GM12878 (cell line): ENCODE results near the gene PLPPR1. TPM values are rescaled to one million over a fixed set of nuclear protein-coding genes. Genes with fewer than 3 reads are reported as not detected.

Experiments used
- ATAC-seq: fragments of 200-7000 bp; cut with Tn5 transposase; 3 replicates; pipeline ENCODE4 v1.9.1; 2020; ENCODE audit warnings: mild to moderate bottlenecking, moderate library complexity
- BruUV-seq: library from RNA; stranded (reverse); fragments of 400-500 nt; replicated peaks from 2 replicates; lab custom pipeline; 2021; lab: Mats Ljungman, UMichigan
- CTCF ChIA-PET: fragments of 300-600 bp; sonication (Branson Sonifier 250); formaldehyde crosslinking; extraction: SDS; loops from one replicate; lab custom pipeline; 2021; ENCODE audit warnings: inconsistent platforms; lab: Yijun Ruan, JAX
- POLR2A ChIA-PET: fragments of 350-600 bp; formaldehyde crosslinking; extraction: SDS; loops from one replicate; lab custom pipeline; 2021; ENCODE audit warnings: inconsistent platforms; lab: Charles Lee
- RAD21 ChIA-PET: fragments of 300-600 bp; sonication (Branson Sonifier 250); formaldehyde crosslinking; loops from one replicate; lab custom pipeline; 2023; ENCODE audit warnings: antibody characterized with exemption; ENCODE audit not compliant: unreplicated experiment; lab: Charles Lee
- SMC1A ChIA-PET: fragments of 300-600 bp; sonication (Branson Sonifier 250); formaldehyde crosslinking; loops from one replicate; lab custom pipeline; 2023; ENCODE audit not compliant: unreplicated experiment, uncharacterized antibody; lab: Charles Lee
- DNase-seq: peaks from one replicate; pipeline ENCODE4 v3.0.0-alpha.2; 2011; ENCODE audit warnings: low read depth, low spot score
- FAIRE-seq: peaks from 3 replicates; lab custom pipeline; 2011; peaks lifted over from hg19 to GRCh38; lab: Jason Lieb, UNC
- H2AFZ ChIP-seq: 2 replicates; pipeline ENCODE4 v1.6.0; 2011; ENCODE audit warnings: low read depth, low read length, control low read depth; ENCODE audit not compliant: control insufficient read depth
- H3K27ac ChIP-seq: 2 replicates; pipeline ENCODE4 v1.5.1; 2011; ENCODE audit warnings: control low read depth; ENCODE audit not compliant: control insufficient read depth, insufficient read depth
- H3K27me3 ChIP-seq, 2 experiments: replicated peaks in 1 of 2; 2 replicates each; pipeline versions ENCODE4 v1.6.0 to v1.6.1; 2011; ENCODE audit warnings: low read length in 1 of 2; ENCODE audit not compliant: control insufficient read depth in 2 of 2, insufficient read depth in 2 of 2
- H3K36me3 ChIP-seq, 2 experiments: 2 replicates each; pipeline ENCODE4 v1.5.1; 2011; ENCODE audit warnings: low read length in 1 of 2; ENCODE audit not compliant: control insufficient read depth in 2 of 2, insufficient read depth in 2 of 2
- H3K4me1 ChIP-seq: 2 replicates; pipeline ENCODE4 v1.6.1; 2011; ENCODE audit warnings: mild to moderate bottlenecking, low read length, moderate library complexity, mixed read lengths; ENCODE audit not compliant: control insufficient read depth, insufficient read depth
- H3K4me2 ChIP-seq: 2 replicates; pipeline ENCODE4 v1.6.0; 2011; ENCODE audit warnings: control low read depth; ENCODE audit not compliant: control insufficient read depth, insufficient read depth
- H3K4me3 ChIP-seq: fragments of 200-600 bp; sonication (generic); 2 replicates; pipeline ENCODE4 v1.5.1; 2016
- H3K79me2 ChIP-seq: 2 replicates; pipeline ENCODE4 v1.6.0; 2011; ENCODE audit warnings: low read length; ENCODE audit not compliant: control insufficient read depth, insufficient read depth
- H3K9ac ChIP-seq: 2 replicates; pipeline ENCODE4 v1.8.0; 2011; ENCODE audit warnings: low read length, control low read depth, mixed read lengths; ENCODE audit not compliant: control insufficient read depth, insufficient read depth
- H3K9me3 ChIP-seq: replicated peaks from 3 replicates; pipeline ENCODE4 v1.5.1; 2011; ENCODE audit warnings: mild to moderate bottlenecking, low read length; ENCODE audit not compliant: control insufficient read depth, insufficient read depth
- H4K20me1 ChIP-seq: 2 replicates; pipeline ENCODE4 v1.6.0; 2011; ENCODE audit not compliant: control insufficient read depth, insufficient read depth
- BACH1 ChIP-seq: fragments of 450-650 bp; IDR thresholded peaks from 2 replicates; pipeline ENCODE4 v1.6.1; 2017; ENCODE audit warnings: mild to moderate bottlenecking, borderline replicate concordance
- CBX5 ChIP-seq: sonication (generic); IDR thresholded peaks from 2 replicates; pipeline ENCODE4 v1.6.1; 2016; ENCODE audit warnings: low read depth, moderate library complexity, mild to moderate bottlenecking, inconsistent platforms
- FOXK2 ChIP-seq: fragments of 450-650 bp; IDR thresholded peaks from 2 replicates; pipeline ENCODE4 v1.6.1; 2017; ENCODE audit warnings: mild to moderate bottlenecking, moderate library complexity
- HCFC1 ChIP-seq: fragments of 150-350 bp; IDR thresholded peaks from 2 replicates; pipeline ENCODE4 v1.6.1; 2014; ENCODE audit warnings: low read length
- HDAC2 ChIP-seq: fragments of 200-600 bp; sonication (generic); IDR thresholded peaks from 2 replicates; pipeline ENCODE4 v1.6.1; 2017
- HDAC6 ChIP-seq: fragments of 200-600 bp; sonication (generic); IDR thresholded peaks from one replicate; pipeline ENCODE4 v1.8.0; 2017; ENCODE audit warnings: antibody characterized with exemption; ENCODE audit not compliant: unreplicated experiment
- NFYB ChIP-seq: IDR thresholded peaks from 2 replicates; pipeline ENCODE4 v1.6.1; 2011; ENCODE audit warnings: low read depth, mild to moderate bottlenecking, low read length, improper control_type of control experiment, moderate library complexity; ENCODE audit not compliant: insufficient read depth
- PML ChIP-seq: IDR thresholded peaks from 2 replicates; pipeline ENCODE4 v1.6.1; 2012; ENCODE audit warnings: low read length, inconsistent platforms
- POU2F2 ChIP-seq: IDR thresholded peaks from 3 replicates; pipeline ENCODE4 v1.6.1; 2011; ENCODE audit warnings: low read depth, mild to moderate bottlenecking, low read length, borderline replicate concordance
- RUNX3 ChIP-seq: IDR thresholded peaks from 2 replicates; pipeline ENCODE4 v1.6.1; 2012; ENCODE audit warnings: low read length, inconsistent platforms
- SP1 ChIP-seq: IDR thresholded peaks from one replicate; pipeline ENCODE4 v1.6.1; 2011; ENCODE audit warnings: low read depth, low read length
- SREBF1 ChIP-seq: IDR thresholded peaks from 2 replicates; pipeline ENCODE4 v1.6.1; 2012; ENCODE audit warnings: mild to moderate bottlenecking, low read length
- TCF7 ChIP-seq: IDR thresholded peaks from 2 replicates; pipeline ENCODE4 v1.6.1; 2014; ENCODE audit warnings: antibody characterized with exemption, borderline replicate concordance
- ZNF217 ChIP-seq: fragments of 450-650 bp; IDR thresholded peaks from 2 replicates; pipeline ENCODE4 v1.6.1; 2017; ENCODE audit warnings: antibody characterized with exemption, mild to moderate bottlenecking
- ZSCAN29 ChIP-seq: fragments of 450-650 bp; IDR thresholded peaks from 2 replicates; pipeline ENCODE4 v1.6.1; 2017; ENCODE audit warnings: mild to moderate bottlenecking, moderate library complexity
- in situ Hi-C: fragments of 300-500 bp; cut with MboI; formaldehyde crosslinking; loops from 9 replicates; pipeline ENCODE4 v1.14.3; 2018; ENCODE audit warnings: mixed read lengths
- intact Hi-C: fragments of 100-400 bp; cut with micrococcal nuclease; formaldehyde crosslinking; loops from one replicate; pipeline ENCODE4 v1.14.2; 2022; ENCODE audit not compliant: unreplicated experiment
- polyA plus RNA-seq, 11 experiments: library from polyadenylated mRNA; depleted of rRNA in 4 of 11; unstranded in 6 of 11; stranded (reverse) in 5 of 11; fragments of >200 nt; fragmentation: Nextera tagmentation in 4 of 11; fragmentation: Illumina TruSeq in 1 of 11; extraction: Ambion mirVana in 4 of 11; extraction: Trizol in 1 of 11; gene quantifications; 1 replicate in 1 of 11; 2 replicates in 10 of 11; pipeline versions ENCODE4 v1.2.1 to v1.2.3, GENCODE V29; 2011 to 2016; ENCODE audit warnings: inconsistent platforms in 2 of 11, missing spikeins in 2 of 11, low read depth in 1 of 11
- total RNA-seq, 4 experiments: library from RNA; depleted of rRNA in 3 of 4; stranded (reverse); fragments of >200 nt in 3 of 4; fragmentation: Illumina TruSeq in 1 of 4; extraction: Trizol in 1 of 4; gene quantifications; 2 replicates each; pipeline versions ENCODE4 v1.2.1 to v1.2.3, GENCODE V29; 2013 to 2021
- TF ChIP-seq, protein P1 (sequence below): fragments of 450-650 bp; IDR thresholded peaks from 2 replicates; pipeline ENCODE4 v1.6.1; 2017; ENCODE audit warnings: mild to moderate bottlenecking, moderate library complexity
- TF ChIP-seq, protein P2 (sequence below): fragments of 150-350 bp; IDR thresholded peaks from 2 replicates; pipeline ENCODE4 v1.6.1; 2014; ENCODE audit warnings: mild to moderate bottlenecking, low read depth, low read length
- TF ChIP-seq, protein P3 (sequence below): IDR thresholded peaks from 2 replicates; pipeline ENCODE4 v1.6.1; 2011; ENCODE audit warnings: low read depth, low read length, improper control_type of control experiment, borderline replicate concordance
- TF ChIP-seq, protein P4 (sequence below): fragments of 450-650 bp; IDR thresholded peaks from 2 replicates; pipeline ENCODE4 v1.6.1; 2018; ENCODE audit warnings: borderline replicate concordance, mild to moderate bottlenecking; ENCODE audit not compliant: partially characterized antibody

PLPPR1 gene
- total and polyA plus RNA-seq, 10 of the 15 experiments (the other 5 are each of a cell fraction or from before 2014, with no cell fraction given) = 0.69 TPM; not detected in 9

DNA sequence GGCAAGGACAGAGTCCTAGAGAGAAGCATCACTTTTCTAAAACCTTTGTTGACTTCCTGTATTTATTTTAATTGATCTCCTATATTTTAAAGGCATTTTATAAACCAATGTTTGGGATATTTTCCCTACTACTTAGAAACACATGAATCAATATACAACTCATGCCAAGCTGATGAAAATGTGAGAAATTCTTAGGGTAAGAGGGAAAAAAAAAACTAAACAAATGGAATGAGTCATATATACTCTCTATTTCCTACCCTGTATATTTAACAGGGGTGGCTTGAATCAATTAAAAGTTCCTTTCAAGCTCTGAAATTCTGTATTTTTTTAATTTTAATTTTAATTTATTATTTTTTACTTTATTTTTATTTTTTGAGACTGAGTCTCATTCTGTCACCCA lies 336.7 kb downstream of the PLPPR1 start:
- ATAC-seq (no peak), FAIRE-seq (no peak), DNase-seq (no peak)
- Histone ChIP-seq H3K9me3 (no peaks in the 10 kb centered on the region), H3K4me1 (no peaks in the 10 kb centered on the region), H3K27me3 (no peaks in the 10 kb centered on the region; a peak in 1 of 4 replicates), H3K79me2 (no peaks in the 10 kb centered on the region), H3K36me3 (no peaks in the 10 kb centered on the region), H3K4me3 (no peak overlapping the region), H3K9ac (no peak overlapping the region), H4K20me1 (no peaks in the 10 kb centered on the region), H2AFZ (no peak overlapping the region), H3K4me2 (no peak overlapping the region), H3K27ac (no peak overlapping the region)
- ChIA-PET RAD21 (no interaction called here), SMC1A (interaction anchor here (1.3 kb wide), 1 partner anchor 24 kb away, joined by 3 read pairs; no protein-coding TSS in a partner anchor), CTCF (no interaction called here), POLR2A (no interaction called here)
- no TSS peak for BruUV-seq
- intact Hi-C loops (no loop called here), in situ Hi-C loops (no loop called here)
- TF ChIP-seq, protein P1, sequence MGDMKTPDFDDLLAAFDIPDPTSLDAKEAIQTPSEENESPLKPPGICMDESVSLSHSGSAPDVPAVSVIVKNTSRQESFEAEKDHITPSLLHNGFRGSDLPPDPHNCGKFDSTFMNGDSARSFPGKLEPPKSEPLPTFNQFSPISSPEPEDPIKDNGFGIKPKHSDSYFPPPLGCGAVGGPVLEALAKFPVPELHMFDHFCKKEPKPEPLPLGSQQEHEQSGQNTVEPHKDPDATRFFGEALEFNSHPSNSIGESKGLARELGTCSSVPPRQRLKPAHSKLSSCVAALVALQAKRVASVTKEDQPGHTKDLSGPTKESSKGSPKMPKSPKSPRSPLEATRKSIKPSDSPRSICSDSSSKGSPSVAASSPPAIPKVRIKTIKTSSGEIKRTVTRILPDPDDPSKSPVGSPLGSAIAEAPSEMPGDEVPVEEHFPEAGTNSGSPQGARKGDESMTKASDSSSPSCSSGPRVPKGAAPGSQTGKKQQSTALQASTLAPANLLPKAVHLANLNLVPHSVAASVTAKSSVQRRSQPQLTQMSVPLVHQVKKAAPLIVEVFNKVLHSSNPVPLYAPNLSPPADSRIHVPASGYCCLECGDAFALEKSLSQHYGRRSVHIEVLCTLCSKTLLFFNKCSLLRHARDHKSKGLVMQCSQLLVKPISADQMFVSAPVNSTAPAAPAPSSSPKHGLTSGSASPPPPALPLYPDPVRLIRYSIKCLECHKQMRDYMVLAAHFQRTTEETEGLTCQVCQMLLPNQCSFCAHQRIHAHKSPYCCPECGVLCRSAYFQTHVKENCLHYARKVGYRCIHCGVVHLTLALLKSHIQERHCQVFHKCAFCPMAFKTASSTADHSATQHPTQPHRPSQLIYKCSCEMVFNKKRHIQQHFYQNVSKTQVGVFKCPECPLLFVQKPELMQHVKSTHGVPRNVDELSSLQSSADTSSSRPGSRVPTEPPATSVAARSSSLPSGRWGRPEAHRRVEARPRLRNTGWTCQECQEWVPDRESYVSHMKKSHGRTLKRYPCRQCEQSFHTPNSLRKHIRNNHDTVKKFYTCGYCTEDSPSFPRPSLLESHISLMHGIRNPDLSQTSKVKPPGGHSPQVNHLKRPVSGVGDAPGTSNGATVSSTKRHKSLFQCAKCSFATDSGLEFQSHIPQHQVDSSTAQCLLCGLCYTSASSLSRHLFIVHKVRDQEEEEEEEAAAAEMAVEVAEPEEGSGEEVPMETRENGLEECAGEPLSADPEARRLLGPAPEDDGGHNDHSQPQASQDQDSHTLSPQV = no peak
- TF ChIP-seq HCFC1 = no peak
- TF ChIP-seq ZSCAN29 = no peak
- TF ChIP-seq CBX5 = no peak
- no peak for TF ChIP-seq RUNX3
- TF ChIP-seq POU2F2 = no peak
- no peak for TF ChIP-seq TCF7
- no peak for TF ChIP-seq PML
- TF ChIP-seq NFYB = no peak
- TF ChIP-seq ZNF217 = no peak
- TF ChIP-seq SP1 = no peak
- TF ChIP-seq BACH1 = no peak
- TF ChIP-seq, protein P2, sequence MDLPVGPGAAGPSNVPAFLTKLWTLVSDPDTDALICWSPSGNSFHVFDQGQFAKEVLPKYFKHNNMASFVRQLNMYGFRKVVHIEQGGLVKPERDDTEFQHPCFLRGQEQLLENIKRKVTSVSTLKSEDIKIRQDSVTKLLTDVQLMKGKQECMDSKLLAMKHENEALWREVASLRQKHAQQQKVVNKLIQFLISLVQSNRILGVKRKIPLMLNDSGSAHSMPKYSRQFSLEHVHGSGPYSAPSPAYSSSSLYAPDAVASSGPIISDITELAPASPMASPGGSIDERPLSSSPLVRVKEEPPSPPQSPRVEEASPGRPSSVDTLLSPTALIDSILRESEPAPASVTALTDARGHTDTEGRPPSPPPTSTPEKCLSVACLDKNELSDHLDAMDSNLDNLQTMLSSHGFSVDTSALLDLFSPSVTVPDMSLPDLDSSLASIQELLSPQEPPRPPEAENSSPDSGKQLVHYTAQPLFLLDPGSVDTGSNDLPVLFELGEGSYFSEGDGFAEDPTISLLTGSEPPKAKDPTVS = no peak
- TF ChIP-seq, protein P3, sequence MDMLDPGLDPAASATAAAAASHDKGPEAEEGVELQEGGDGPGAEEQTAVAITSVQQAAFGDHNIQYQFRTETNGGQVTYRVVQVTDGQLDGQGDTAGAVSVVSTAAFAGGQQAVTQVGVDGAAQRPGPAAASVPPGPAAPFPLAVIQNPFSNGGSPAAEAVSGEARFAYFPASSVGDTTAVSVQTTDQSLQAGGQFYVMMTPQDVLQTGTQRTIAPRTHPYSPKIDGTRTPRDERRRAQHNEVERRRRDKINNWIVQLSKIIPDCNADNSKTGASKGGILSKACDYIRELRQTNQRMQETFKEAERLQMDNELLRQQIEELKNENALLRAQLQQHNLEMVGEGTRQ = no peak
- TF ChIP-seq HDAC2 = no peak
- no peak for TF ChIP-seq FOXK2
- TF ChIP-seq, protein P4, sequence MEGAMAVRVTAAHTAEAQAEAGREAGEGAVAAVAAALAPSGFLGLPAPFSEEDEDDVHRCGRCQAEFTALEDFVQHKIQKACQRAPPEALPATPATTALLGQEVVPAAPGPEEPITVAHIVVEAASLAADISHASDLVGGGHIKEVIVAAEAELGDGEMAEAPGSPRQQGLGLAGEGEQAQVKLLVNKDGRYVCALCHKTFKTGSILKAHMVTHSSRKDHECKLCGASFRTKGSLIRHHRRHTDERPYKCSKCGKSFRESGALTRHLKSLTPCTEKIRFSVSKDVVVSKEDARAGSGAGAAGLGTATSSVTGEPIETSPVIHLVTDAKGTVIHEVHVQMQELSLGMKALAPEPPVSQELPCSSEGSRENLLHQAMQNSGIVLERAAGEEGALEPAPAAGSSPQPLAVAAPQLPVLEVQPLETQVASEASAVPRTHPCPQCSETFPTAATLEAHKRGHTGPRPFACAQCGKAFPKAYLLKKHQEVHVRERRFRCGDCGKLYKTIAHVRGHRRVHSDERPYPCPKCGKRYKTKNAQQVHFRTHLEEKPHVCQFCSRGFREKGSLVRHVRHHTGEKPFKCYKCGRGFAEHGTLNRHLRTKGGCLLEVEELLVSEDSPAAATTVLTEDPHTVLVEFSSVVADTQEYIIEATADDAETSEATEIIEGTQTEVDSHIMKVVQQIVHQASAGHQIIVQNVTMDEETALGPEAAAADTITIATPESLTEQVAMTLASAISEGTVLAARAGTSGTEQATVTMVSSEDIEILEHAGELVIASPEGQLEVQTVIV = no peak
- no peak for TF ChIP-seq SREBF1
- TF ChIP-seq HDAC6 = no peak
